GM12892 (cell line): ENCODE measurements around the gene ZNF366.

Experiments
- POLR2A ChIP-seq: IDR thresholded peaks from 2 replicates; pipeline ENCODE4 v1.6.1; 2011; ENCODE audit warnings: low read depth, low read length, control low read depth
- POLR2AphosphoS5 ChIP-seq: IDR thresholded peaks from 2 replicates; pipeline ENCODE4 v1.6.1; 2011; ENCODE audit warnings: low read depth, low read length, control low read depth
- TAF1 ChIP-seq: IDR thresholded peaks from 2 replicates; pipeline ENCODE4 v1.6.1; 2011; ENCODE audit warnings: low read depth, mild to moderate bottlenecking, control low read depth, low read length, borderline replicate concordance

DNA sequence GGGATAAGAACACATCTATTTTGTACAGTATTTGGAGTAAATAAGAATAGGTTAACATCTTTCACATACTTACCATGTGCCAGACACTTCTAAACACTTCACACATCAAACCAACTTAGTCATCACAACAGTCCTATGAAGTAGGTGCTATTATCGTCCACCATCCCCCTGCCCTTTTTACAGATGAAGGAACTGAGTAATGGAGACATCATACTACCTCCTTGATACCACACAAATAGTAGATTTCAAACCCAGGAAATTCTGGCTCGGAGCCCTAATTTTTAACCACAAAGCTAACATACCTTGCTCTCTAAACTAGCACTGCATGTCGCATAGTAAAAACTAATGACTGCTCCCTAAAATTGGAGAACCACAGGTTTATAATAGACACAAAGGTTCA, 4.2 kb upstream of the ZNF366 start:
- no peak for TF ChIP-seq POLR2A
- TF ChIP-seq TAF1, result no peak
- no peak for TF ChIP-seq POLR2AphosphoS5
